ENCODE results near the gene CBFB. TPM values are rescaled to one million over a fixed set of nuclear protein-coding genes. Genes with fewer than 3 reads are reported as not detected.

The CBFB gene
- total RNA-seq, 1 experiment from 2014 or later: 76.3 TPM

- no peaks in the 10 kb centered on the region for H3K4me1 ChIP-seq (ENCODE audit: insufficient read depth, low read length)
- Mint-ChIP-seq H3K36me3 (ENCODE audit: insufficient read depth in 1 of 3, low read depth in 3 of 3) (peaks cover 0 to 8% (median 4%) of the 10 kb centered on the region in 3 experiments; a peak in 3 of 7 replicates), H3K4me1 (peaks cover 14 to 16% of the 10 kb centered on the region in 2 experiments), H3K9me3 (no peaks in the 10 kb centered on the region), H3K27me3 (ENCODE audit: low read depth) (no peaks in the 10 kb centered on the region; the same call in none of the 2 replicates), H3K4me3 (no peak overlapping the region), H3K27ac (no peak overlapping the region)
- no peak overlapping the region for H3K18ac ChIP-seq (ENCODE audit: insufficient read length, low read depth, low read length)
- H3K27me3 ChIP-seq (ENCODE audit: insufficient read depth, low read length): no peaks in the 10 kb centered on the region
- no CpG with 5 or more reads among the region's 4 CpGs for WGBS (ENCODE audit: extremely low coverage, insufficient read length, low lambda C conversion rate)
- no peak for DNase-seq
- no peak overlapping the region for H2BK5ac ChIP-seq (ENCODE audit: insufficient read length, low read length)
- no peaks in the 10 kb centered on the region for H4K20me1 ChIP-seq (ENCODE audit: control insufficient read depth, insufficient read depth, insufficient read length)
- no peak overlapping the region for H4K8ac ChIP-seq (replicated peaks; ENCODE audit: insufficient read length, low read depth, low read length)
- no peak overlapping the region for H2BK12ac ChIP-seq (ENCODE audit: insufficient read length, low read depth, low read length)
- no peak overlapping the region for H2BK120ac ChIP-seq (ENCODE audit: low read depth, low read length, poor library complexity, severe bottlenecking)
- TF ChIP-seq CTCF (conservative IDR thresholded peaks at IDR 0.05): no peak
- peaks cover 9% of the 10 kb centered on the region for H3K23me2 ChIP-seq (ENCODE audit: insufficient read length, low read depth, low read length, poor library complexity, severe bottlenecking)
- H2BK15ac ChIP-seq (ENCODE audit: low read depth, low read length): no peak overlapping the region
- H2AFZ ChIP-seq (ENCODE audit: low read length): no peak overlapping the region
- H3K27ac ChIP-seq (ENCODE audit: insufficient read length, low read depth, low read length): no peak overlapping the region
- no peak overlapping the region for H3K4me2 ChIP-seq (ENCODE audit: insufficient read depth, insufficient read length, low read length)
- no peaks in the 10 kb centered on the region; the same call in 1 of the 2 replicates for H3K79me2 ChIP-seq (ENCODE audit: insufficient read depth, low read length)
- no peak overlapping the region for H3K9ac ChIP-seq (ENCODE audit: extremely low read depth, insufficient read length, low read length)
- no peak overlapping the region for H3K4ac ChIP-seq (ENCODE audit: low read depth, low read length)
- no peak overlapping the region for H4K91ac ChIP-seq (ENCODE audit: insufficient read length, low read depth, low read length)
- H3K56ac ChIP-seq (ENCODE audit: insufficient read length, low read depth, low read length): no peak overlapping the region
- no peak overlapping the region for H2BK20ac ChIP-seq (ENCODE audit: low read depth, low read length, poor library complexity, severe bottlenecking)
- H3K14ac ChIP-seq (ENCODE audit: insufficient read depth, low read length): no peak overlapping the region
- no peaks in the 10 kb centered on the region for H3K9me3 ChIP-seq (ENCODE audit: control insufficient read depth, low read depth, low read length)
- no peak overlapping the region for H2AK5ac ChIP-seq (ENCODE audit: insufficient read length, low read length)
- H3K23ac ChIP-seq (ENCODE audit: insufficient read length, low read depth, low read length): no peak overlapping the region
- no peaks in the 10 kb centered on the region for H3K79me1 ChIP-seq (ENCODE audit: insufficient read depth, low read depth, low read length, poor library complexity, severe bottlenecking)
- no peak overlapping the region for H4K5ac ChIP-seq (ENCODE audit: insufficient read length, low read depth, low read length)
- H3T11ph ChIP-seq (ENCODE audit: low read length): no peak overlapping the region
These were observed 2.4 kb upstream of the CBFB start for GRCh38 chr16:67026570-67026969.
